ENCODE results near the gene FAM98B. TPM values are rescaled to one million over a fixed set of nuclear protein-coding genes. Genes with fewer than 3 reads are reported as not detected.

Gene FAM98B
- total and polyA plus RNA-seq, 9 of the 15 experiments (the other 6 are each of a cell fraction or from before 2014, with no cell fraction given) = 3.1 to 42.0 (median 9.4) TPM

- no peak for TF ChIP-seq USF1 (CRISPR knock-in tag; IDR thresholded peaks at IDR 0.05)
- TF ChIP-seq ZBTB26 (CRISPR knock-in tag; IDR thresholded peaks at IDR 0.05) = no peak
- no peak for TF ChIP-seq EWSR1 (IDR thresholded peaks at IDR 0.05; ENCODE audit: borderline replicate concordance, low read depth, partially characterized antibody)
- no peak for TF ChIP-seq BMI1 (IDR thresholded peaks at IDR 0.05; ENCODE audit: low read length)
- TF ChIP-seq IRF9 (tag; IDR thresholded peaks at IDR 0.05) = peak; percentile 58; the same call in 1 of the 2 replicates
- TF ChIP-seq U2AF1 (optimal IDR thresholded peaks at IDR 0.05; ENCODE audit: low read depth, low read length) = no peak
- TF ChIP-seq E2F4 (CRISPR knock-in tag; IDR thresholded peaks at IDR 0.05; ENCODE audit: low read depth) = no peak
- peak; percentile 54 for TF ChIP-seq HDAC3 (IDR thresholded peaks at IDR 0.05; ENCODE audit: borderline replicate concordance, partially characterized antibody)
- TF ChIP-seq ARID4B (CRISPR knock-in tag; IDR thresholded peaks at IDR 0.05) = no peak
- no peak; the same call in 1 of the 2 replicates for TF ChIP-seq ADNP (tag; IDR thresholded peaks at IDR 0.05)
- TF ChIP-seq ZNF436 (CRISPR knock-in tag; IDR thresholded peaks at IDR 0.05) = no peak
- TF ChIP-seq BRD9 (IDR thresholded peaks at IDR 0.05; ENCODE audit: low read depth, partially characterized antibody) = peak; percentile 8
- no peak for TF ChIP-seq MCM2 (IDR thresholded peaks at IDR 0.05; ENCODE audit: low read depth)
- no peak for TF ChIP-seq ZFP1 (CRISPR knock-in tag; IDR thresholded peaks at IDR 0.05)
- no peak for TF ChIP-seq PHTF2 (CRISPR knock-in tag; IDR thresholded peaks at IDR 0.05)
- peak; percentile 35 for TF ChIP-seq TFE3 (CRISPR knock-in tag; IDR thresholded peaks at IDR 0.05)
These were observed 15.6 kb upstream of the FAM98B start (continued) for GRCh38 chr15:38438031-38438986.
